SH-SY5Y (cell line): ENCODE data around the gene UNKL.

Experiments used
- GATA2 ChIP-seq: IDR thresholded peaks from 2 replicates; pipeline ENCODE4 v1.6.1; 2011; ENCODE audit warnings: mild to moderate bottlenecking, low read depth, low read length
- GATA3 ChIP-seq: IDR thresholded peaks from 2 replicates; pipeline ENCODE4 v1.6.1; 2011; ENCODE audit warnings: low read depth, mild to moderate bottlenecking, low read length, moderate library complexity

GRCh38 chr16:1324286-1324826 lies 90.1 kb downstream of the UNKL start:
- TF ChIP-seq GATA3: no peak
- no peak for TF ChIP-seq GATA2
